NCI-H460 (cell line): ENCODE results near the gene BCL6B. TPM values are rescaled to one million over a fixed set of nuclear protein-coding genes. Genes with fewer than 3 reads are reported as not detected.
"Not testable (repeated sequence)": the region's sequence is repeated elsewhere in the genome, so short reads cannot be mapped to it uniquely, and the experiment has no call there.

Source experiments
- DNase-seq: peaks from one replicate; pipeline ENCODE4 v3.0.0-alpha.2; 2016; ENCODE audit warnings: low read depth; ENCODE audit errors: extremely low read depth
- small RNA-seq, 2 experiments: library from RNA; depleted of rRNA; stranded (forward); fragments of <200 nt; gene quantifications; one replicate each; pipeline ENCODE3, GENCODE V24; 2014
- total RNA-seq: library from RNA; depleted of rRNA; stranded (reverse); fragments of >200 nt; shearing (Covaris generic); gene quantifications from 2 replicates; pipeline ENCODE4 v1.2.3, GENCODE V29; 2014; rRNA removed

The BCL6B gene
- total RNA-seq, 1 experiment from 2014 or later = not detected

DNA sequence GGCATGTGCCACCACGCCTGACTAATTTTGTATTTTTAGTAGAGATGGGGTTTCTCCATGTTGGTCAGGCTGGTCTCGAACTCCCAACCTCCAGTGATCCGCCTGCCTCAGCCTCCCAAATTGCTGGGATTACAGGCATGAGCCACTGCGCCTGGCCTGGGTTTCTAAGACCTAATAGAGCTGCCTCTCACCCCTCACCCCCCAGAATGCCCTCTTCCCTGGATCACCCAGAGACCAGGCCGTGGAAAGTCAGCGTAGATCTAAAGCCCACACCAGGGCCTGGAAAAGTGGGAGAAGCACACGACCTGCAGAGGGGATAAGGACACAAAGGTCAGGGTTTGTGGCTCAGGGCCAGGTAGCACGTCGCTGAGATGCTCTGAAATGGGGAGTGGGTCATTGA, 27.7 kb downstream of the BCL6B start:
- not testable (repeated sequence) for DNase-seq

DNA sequence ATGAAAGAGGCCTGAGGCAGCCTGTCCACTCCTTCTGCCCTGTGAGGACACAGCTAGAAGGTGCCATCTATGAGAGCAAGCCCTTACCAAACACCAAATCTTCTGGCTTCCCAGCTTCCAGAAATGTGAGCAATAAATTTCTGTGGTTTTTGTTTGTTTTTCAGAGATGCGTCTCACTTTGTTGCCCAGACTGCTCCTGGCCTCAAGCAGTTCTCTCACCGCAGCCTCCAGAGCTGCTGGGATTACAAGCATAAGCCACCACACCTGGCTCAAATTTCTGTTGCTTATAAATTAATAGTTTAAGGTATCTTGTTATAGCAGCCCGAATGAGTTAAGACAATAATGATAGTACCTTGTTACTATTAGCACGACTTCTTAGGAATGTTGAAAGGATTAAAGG, 33.5 kb downstream of the BCL6B start:
- DNase-seq = no peak

DNA sequence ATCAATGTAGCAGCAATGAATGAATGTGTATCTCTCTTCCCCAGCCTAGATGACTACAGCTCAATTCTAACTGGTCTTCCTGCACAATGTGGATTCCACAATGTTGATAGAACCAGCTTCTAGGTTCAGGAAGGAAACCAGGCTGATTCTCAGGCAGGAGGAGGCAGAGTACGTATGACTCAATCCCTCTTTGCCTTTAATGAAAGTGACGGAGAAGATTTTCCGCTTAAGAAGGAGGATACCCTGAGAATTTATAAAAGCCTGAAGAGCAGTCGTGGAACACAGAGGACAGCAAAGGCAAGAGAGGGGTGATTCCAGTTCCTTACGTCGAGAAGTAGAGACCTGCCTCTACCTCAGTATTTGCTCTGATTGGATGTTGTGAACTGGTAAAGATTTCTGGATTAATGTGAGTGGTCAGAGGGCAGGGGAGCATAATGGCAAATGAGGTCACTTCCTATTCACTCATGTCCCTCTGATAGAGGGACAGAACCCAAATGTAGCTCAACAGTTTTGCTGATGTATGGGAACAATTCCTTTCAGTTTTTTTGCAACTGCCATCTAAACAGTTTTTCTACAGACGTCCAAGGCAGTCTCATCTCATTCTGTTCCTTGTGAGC, 36.1 kb downstream of the BCL6B start:
- DNase-seq = no peak

DNA sequence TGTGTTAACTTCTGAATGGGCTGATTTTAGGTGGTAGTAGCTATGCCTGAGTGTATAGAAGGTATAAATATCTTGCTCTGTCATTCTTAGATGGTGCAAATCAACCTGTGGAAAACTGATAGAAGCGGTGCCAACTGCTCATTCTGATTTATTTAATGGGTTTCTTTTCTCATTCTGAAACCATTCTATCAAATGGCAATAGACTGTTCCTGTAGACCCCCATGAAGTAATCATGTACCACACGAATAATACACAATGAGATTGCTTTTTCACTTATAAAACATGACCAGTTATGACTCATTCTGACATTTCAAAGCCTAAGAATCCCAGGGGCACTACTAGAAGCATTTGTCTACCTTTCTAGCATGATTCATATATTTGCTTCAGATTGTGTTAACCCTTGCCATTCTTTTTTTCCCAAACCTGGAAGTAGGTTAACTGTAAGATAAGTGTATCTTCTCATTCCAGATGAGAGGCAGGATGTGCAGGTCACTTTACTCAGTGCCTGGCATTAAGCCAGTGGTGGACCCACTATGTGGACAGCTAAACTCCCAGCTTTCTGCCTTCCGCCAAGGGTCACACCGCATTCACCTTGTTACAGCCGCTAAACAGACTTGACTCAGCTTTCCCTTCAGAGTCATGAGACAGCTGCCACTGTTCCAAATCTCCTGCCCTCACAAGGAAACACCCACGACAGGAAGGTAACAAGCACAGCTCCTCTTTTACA, 37.5 kb downstream of the BCL6B start:
- peak; percentile 26 for DNase-seq

DNA sequence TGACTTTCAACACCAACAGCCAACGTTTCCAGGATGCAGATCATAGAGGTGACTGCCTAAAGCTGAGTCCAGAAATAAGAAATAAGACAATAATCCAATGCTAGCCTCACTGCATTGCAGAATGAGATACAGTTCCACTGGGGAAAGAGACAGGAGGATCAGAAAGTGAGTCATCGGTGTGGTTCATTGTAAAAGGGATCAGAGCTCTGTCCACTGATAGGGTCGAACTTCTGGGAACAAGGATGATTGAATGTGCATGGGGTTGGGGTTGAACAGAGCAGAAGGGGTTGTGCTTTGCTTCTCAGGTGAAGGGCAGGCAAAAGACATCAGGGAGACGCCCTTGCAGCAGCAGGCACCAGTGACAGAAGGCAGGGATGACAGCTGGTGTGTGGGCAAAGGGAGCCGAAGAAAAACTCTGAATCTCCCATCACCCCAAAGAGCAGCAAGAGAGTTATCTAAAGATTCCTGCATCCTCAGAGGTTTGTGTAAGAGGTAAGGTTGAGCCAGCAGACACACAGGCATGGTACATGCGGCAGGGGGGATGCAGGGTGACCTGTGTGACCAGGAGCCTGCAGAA, 40.8 kb downstream of the BCL6B start:
- no peak for DNase-seq

DNA sequence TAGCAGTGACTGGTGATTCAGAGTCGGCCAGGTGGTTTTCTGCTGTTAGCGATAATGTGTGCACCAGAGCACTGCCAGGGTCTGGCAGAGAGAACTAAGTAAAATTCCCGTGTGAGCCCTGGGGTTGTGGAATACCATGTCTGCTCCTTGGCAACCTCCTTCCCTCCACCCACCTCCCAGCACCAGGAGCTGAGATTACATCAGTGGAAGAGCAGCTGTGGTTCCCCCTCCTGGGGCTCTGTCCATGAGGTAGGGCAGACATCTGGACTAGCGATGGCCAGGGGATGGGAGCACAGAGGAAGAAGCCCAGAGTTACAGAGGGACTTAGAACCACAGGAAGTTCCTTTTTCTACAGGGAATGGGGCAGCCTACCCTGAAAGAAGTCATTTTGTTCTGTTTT, 41.4 kb downstream of the BCL6B start:
- no peak for DNase-seq

DNA sequence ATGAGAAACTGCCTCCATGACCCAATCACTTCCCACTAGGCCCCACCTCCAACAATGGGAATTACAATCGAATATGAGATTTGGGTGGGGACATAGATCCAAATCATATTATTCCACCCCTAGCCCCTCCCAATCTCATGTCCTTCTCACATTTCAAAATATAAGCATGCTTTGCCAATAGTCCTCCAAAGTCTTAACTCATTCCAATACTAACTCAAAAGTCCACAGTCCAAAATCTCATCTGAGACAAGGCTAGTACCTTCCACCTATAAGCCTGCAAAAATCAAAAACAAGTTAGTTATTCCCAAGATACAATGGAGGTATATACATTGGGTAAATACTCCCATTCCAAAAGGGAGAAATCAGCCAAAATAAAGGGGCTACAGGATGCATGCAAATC, 44.3 kb downstream of the BCL6B start:
- no peak for DNase-seq

DNA sequence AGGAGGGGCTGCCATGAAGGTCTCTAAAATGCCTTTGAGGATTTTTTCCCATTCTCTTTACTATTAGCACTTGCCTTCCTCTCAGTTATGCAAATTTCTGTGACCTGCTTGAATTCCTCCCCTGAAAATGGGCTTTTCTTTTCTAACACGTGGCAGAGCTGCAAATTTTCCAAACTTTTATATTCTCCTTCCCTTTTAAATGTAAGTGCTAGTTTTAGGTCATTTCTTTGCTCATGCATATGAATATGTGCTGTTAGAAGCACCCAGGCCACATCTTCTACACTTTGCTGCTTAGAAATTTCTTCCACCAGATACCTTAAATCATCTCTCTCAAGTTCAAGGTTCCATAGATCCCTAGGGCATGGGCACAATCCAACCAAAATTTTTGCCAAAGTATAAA, 45.4 kb downstream of the BCL6B start:
- no peak for DNase-seq

DNA sequence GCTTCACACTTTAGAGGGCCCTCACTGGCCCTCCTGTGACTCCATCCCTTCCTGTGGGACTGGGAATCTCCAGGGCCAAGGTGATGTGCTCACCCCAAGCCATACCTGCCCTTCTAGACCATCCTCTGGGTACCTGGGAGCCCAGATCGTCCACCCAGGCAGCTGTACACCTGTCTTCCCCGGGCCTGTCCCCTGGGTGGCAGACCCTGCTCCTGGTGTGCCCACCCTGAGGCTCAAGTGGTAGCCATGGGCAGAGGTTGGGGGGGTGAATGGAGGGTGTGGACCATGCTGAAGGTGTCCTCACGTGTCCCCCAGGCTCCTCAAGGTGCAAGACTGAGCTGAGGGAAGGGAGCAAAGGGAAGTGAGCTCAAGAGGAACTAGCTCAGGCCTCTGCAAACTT, 47.9 kb downstream of the BCL6B start:
- DNase-seq = no peak

DNA sequence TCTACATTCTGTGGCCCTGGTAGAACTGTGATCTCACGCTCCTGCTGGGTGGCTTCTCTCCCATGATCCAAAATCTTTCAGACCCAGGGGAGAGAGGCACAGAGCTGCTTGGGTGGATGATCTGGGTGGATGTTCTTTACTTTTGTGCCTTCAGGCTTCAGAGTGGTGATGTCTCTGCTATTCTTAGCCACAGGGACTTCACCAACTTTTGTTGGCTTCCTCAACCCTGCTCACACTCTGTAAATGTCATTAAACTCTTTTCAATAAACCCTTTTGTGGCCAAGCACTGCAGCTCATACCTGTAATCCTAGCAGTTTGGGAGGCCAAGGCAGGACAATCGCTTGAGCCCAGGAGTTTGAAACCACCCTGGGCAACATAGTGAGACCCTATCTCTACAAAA, 49.6 kb downstream of the BCL6B start:
- DNase-seq = no peak

DNA sequence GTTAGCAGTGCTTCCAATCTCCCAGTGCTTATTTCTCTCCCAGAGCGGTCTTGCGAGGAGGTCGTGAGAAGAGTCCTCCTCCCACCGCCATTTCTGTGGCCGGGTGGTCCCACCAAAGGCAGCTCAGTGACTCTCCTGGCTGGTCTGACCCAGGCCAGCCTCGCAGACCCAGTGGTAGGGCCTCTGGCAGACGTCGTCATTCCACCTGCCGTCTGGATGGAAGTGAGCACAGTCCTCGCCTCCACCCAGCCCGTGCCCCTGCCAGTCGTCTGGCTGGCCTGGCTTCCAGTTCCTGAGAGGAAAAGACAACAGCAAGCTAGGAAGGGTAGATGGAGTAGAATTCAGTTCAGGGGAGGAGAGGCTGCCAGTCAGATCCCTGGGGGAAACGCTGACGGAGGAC, 52.1 kb downstream of the BCL6B start:
- DNase-seq = no peak

DNA sequence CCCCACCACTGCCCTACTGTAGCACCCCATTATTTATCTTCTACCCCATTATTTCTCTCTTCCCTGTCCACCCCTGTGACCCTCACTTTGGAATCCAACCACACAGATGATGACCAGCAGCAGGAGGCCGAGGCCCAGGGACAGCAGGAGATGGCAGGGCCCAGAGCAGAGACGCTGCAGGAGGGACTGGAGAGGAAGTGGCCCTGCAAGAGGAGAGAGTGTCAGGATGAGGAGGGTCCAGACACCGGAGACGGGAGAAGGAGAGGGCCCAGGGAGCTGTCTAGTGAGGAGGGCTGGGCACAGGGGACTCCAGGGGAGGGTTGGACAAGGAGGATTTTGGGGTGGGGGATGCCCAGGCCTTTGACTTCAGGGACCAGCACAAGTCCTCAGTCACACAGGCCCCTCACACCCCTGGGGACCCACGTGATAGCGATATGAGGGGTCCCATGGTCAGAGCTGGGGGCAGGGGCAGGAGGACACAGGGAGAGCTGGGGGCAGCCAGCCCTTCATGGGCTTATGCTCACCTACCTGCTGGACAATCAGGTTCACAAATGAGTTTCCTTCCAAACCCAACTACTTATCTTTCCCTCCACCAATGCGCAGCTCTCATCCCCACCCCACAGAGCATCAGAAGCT, 55.2 kb downstream of the BCL6B start:
- no peak for DNase-seq

DNA sequence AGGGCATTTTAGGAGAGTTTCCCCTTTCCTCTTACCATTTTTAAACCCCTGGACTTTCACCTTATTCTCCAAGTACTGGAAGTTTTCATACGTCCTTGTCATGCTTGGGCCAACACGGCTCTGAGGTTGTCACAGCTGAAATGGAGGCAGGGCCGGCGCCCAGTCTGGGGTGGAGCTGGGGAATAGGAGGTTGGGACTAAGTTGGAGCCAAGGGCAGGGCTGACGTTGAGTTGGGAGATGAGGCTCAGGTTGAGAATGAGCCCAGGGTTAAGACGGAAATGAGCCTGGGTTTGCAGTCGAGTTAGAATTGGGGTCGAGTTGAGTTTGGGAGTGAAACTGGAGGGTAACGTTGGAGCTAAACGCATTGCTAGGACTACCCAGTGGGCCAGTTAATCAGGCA, 55.9 kb downstream of the BCL6B start:
- DNase-seq = no peak

Small RNA genes lying within 50 kb of the gene (small RNA-seq; reads per million reads assigned to genes)
- 0 reads per million in 2 experiments for gene AC120057.1

Other genes with a start within 250 kb of the BCL6B start
- not detected in 2 replicates for gene FBXO39, start 246.8 kb upstream of the BCL6B start, total RNA-seq
- not detected in 2 replicates for gene TEKT1, start 191.3 kb upstream of the BCL6B start, total RNA-seq
- not detected in 2 replicates for gene ALOX12, start 27.0 kb upstream of the BCL6B start, total RNA-seq
- gene RNASEK, start 10.4 kb upstream of the BCL6B start, total RNA-seq = 276 and 291 TPM in 2 replicates
- 0.49 and 1.2 TPM in 2 replicates for gene SLC16A13, start 13.0 kb downstream of the BCL6B start, total RNA-seq
- 0.12 TPM in 1 of 2 replicates, not detected in the other for gene SLC16A11, start 21.0 kb downstream of the BCL6B start, total RNA-seq
- not detected in 2 replicates for gene CLEC10A, start 57.2 kb downstream of the BCL6B start, total RNA-seq
- gene ASGR2, start 91.8 kb downstream of the BCL6B start, total RNA-seq = not detected in 2 replicates
- 0.22 TPM in 1 of 2 replicates, not detected in the other for gene ASGR1, start 156.3 kb downstream of the BCL6B start, total RNA-seq
- 3.6 and 3.7 TPM in 2 replicates for gene DLG4, start 196.8 kb downstream of the BCL6B start, total RNA-seq
- 249 and 250 TPM in 2 replicates for gene ACADVL, start 196.9 kb downstream of the BCL6B start, total RNA-seq
- 49.5 and 54.9 TPM in 2 replicates for gene DVL2, start 211.5 kb downstream of the BCL6B start, total RNA-seq
- gene PHF23, start 216.4 kb downstream of the BCL6B start, total RNA-seq = 32.5 and 38.8 TPM in 2 replicates
- gene GABARAP, start 219.4 kb downstream of the BCL6B start, total RNA-seq = 150 and 175 TPM in 2 replicates
- 46.9 and 48.4 TPM in 2 replicates for gene CTDNEP1, start 228.7 kb downstream of the BCL6B start, total RNA-seq
- 60.6 and 61.4 TPM in 2 replicates for gene ELP5, start 229.2 kb downstream of the BCL6B start, total RNA-seq
- 12.6 and 13.2 TPM in 2 replicates for gene CLDN7, start 239.4 kb downstream of the BCL6B start, total RNA-seq